SK-N-MC (cell line): Measurements from ENCODE around the gene PSMD1.

Experiments used
- EZH2 ChIP-seq: fragments of 200-600 bp; sonication (generic); IDR thresholded peaks from one replicate; pipeline ENCODE4 v1.6.1; 2017; ENCODE audit warnings: antibody characterized with exemption
- FOXP2 ChIP-seq: optimal IDR thresholded peaks from 2 replicates; pipeline ENCODE3; 2011; ENCODE audit warnings: mild to moderate bottlenecking, moderate library complexity; ENCODE audit not compliant: insufficient read depth; ENCODE audit errors: extremely low read length, control extremely low read depth

- no peak for TF ChIP-seq EZH2
- TF ChIP-seq FOXP2: no peak
Measured at GRCh38 chr2:231203087-231203486, 146.4 kb downstream of the PSMD1 start.
